HG03469 (cell line): ENCODE measurements around the gene ZSCAN4.

ENCODE experiments used
- ATAC-seq: cut with Tn5 transposase; IDR thresholded peaks from one replicate; pipeline ENCODE4 v1.9.1; 2021; ENCODE audit warnings: mild to moderate bottlenecking, moderate library complexity, moderate number of reproducible peaks; ENCODE audit not compliant: unreplicated experiment

The ZSCAN4 gene

DNA sequence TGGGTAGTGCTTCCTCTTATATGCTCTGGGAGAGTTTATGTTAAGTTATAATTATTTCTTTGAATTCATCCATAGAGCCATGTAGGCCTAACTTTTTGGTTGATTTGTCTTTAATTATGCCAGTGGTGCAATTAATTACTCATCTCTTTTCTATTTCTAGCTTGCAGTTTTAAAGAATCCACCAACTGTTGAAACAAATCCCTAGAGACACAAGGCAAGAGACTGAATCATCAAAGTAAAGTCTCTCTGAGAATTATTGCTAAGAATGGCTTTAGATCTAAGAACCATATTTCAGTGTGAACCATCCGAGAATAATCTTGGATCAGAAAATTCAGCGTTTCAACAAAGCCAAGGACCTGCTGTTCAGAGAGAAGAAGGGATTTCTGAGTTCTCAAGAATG is 7.1 kb downstream of the ZSCAN4 start:
- no peak for ATAC-seq

DNA sequence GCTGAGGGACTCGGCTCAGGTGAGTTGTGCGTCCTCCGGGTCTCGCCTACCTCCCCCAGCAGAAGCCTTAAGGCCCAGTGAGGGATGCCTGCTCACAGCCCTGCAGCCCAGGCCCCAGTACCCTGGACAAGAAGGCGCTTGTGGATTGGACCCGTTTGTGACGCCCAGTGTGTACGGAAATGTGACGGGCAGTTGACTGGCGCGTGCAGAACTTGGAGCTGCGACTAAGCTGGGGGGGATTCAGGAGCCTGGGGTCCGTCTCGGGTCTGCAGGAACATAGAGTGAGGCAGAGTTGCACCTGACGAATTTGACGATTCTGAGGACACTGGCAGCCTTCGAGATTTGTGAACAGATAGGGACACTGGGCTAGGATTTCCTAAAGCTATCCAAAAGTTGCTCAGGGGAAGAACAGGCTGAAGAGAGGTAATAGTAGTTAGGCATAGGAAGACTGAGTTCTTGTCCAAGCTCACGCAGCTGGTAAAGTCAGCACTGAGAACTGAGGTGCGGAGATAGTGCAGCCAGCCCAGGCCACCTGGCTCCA is 13.6 kb downstream of the ZSCAN4 start:
- ATAC-seq = peak; percentile 12

- no peak for ATAC-seq
These were observed 18.0 kb downstream of the ZSCAN4 start for GRCh38 chr19:57686727-57687126.

DNA sequence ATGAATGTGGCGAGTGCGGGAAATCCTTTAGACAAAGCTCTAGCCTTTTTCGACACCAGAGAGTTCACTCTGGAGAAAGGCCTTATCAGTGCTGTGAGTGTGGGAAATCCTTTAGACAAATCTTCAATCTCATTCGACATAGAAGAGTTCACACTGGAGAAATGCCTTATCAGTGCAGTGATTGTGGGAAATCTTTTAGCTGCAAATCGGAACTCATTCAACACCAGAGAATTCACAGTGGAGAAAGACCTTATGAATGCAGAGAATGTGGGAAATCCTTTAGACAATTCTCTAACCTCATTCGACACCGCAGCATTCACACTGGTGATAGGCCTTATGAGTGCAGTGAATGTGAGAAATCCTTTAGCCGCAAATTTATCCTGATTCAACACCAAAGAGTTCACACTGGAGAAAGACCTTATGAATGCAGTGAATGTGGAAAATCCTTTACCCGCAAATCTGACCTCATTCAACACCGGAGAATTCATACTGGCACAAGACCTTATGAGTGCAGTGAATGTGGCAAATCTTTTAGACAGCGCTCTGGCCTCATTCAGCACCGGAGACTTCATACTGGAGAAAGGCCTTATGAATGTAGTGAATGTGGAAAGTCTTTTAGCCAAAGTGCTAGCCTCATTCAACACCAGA is 18.8 kb downstream of the ZSCAN4 start:
- ATAC-seq = no peak

- no peak for ATAC-seq
These were observed 19.5 kb downstream of the ZSCAN4 start for GRCh38 chr19:57688011-57688763.

DNA sequence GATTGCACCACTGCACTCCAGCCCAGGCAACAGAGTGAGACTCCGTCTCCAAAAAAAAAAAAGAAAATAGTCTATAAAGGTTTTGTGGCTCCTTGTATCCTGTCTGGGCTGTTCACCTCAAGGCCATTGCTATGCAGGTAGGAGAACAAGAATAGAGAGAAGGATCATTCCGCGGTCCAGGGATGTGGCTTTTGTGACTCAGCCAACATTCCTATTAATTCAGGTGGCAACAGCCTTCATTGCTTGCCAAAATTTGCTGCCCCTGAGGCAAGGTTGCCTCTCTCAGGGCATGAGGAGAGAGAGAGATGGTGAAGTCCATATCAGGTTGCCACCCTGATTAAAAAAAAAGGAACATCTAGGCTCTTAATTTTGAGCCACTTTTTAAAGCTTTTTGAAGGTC is 21.0 kb downstream of the ZSCAN4 start:
- no peak for ATAC-seq

DNA sequence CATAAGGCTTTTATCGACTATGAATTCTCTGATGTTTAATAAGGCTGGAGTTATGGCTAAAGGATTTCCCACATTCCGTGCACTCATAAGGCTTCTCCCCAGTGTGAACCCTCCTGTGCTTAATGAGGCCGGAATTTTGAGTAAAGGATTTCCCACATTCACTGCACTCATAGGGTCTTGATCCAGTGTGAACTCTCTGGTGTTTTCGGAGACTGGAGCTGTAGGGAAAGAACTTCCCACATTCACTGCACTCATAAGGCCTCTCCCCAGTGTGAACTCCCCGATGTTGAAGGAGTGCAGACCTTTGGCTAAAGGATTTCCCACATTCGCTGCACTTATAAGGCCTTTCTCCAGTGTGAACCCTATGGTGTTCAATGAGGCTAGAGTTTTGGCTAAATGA is 32.9 kb downstream of the ZSCAN4 start:
- no peak for ATAC-seq

- no peak for ATAC-seq
These were observed 37.6 kb downstream of the ZSCAN4 start for GRCh38 chr19:57706346-57706745.

GRCh38 chr19:57708641-57709361 is 40.1 kb downstream of the ZSCAN4 start, which contains the start of gene ZNF154:
ZNF154 (minus strand) TSS chr19:57709204; CDS start chr19:57708971, 233 bp downstream.
- ATAC-seq = no peak

DNA sequence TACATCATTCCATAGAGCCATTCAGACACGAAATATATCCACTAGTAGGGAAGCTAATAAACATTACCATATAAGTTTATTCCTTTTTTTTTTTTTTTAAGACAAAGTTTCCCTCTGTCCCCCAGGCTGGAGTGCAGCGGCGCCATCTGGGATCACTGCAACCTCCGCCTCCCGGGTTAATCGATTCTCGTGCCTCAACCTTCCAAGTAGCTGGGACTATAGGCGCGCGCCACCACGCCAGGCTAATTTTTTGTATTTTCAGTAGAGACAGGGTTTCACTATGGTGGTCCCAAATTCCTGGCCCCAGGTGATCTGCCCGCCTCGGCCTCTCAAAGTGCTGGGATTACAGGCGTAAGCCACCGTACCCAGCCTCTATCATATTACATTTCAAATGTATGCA is 40.9 kb downstream of the ZSCAN4 start:
- no peak for ATAC-seq

DNA sequence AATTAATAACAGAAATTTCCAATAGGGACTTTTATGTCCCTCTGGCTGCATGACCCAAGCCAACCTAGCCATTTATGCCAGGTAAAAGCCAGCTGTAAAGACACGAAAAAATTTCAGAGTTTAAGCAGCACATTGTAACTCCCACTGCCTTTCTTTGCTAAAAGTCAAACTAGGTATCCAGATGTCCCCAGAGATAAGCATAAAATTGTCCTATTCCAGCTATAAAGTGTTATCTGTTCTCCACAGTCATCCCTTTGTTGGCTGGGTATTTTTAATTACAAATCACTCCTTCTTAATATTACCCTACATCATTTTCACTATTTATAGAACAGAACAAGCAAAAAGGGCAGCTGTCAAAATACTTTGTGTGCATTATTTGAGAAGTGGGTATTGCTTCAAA is 43.5 kb downstream of the ZSCAN4 start:
- no peak for ATAC-seq

DNA sequence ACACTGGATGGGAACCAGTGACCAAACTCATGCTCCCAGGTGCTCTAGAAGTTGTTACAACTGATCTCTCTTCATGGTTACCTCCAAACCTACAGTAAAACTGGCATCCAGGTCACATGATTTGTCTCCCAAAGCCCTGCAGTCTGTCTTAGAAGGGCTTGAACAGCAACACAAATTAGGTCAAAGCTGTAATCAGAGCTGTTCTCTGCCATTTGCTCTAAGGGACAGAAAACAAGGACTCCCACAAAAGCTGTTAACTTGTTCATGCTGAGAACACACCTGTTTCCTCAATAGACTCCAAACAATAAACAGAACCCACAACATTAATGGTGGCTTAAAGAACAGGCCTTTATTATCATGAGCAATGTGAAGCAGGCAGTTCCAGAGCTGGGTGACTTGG is 50.7 kb downstream of the ZSCAN4 start:
- no peak for ATAC-seq

DNA sequence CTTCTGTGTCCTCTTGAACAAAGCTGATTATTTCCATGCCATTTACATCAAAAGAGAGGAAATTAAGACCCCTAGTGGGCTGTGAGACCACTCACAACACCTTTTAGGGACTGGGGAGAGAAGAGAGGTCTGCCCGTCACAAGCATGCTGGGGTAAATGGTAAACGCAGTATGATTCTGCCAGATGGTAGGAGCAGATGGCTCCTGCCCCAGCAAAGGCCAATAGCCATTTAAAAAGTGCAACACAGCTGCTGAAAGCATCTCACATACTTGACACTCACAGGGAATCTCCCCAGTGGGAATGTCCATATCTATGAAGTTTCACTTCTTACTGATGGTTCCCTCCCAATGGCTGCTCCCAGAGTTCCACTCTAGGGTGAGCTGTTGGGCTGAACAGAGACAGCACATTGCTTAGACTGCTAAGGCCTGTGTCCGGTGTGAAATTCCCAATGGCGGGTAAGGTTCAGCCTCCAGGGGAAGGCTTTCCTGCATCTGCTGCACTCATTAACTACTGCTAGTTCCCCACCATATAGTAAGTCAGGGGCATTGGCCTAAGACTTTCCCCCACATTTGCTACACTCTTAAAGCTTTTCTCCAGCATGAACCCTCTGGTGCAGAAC is 51.3 kb downstream of the ZSCAN4 start:
- ATAC-seq = no peak

- ATAC-seq = no peak
These were observed 52.1 kb downstream of the ZSCAN4 start for GRCh38 chr19:57720878-57721277.
